Stimulated activated CD4-positive, alpha-beta T cell treated with anti-CD3 and anti-CD28 coated beads, Interleukin-1b, Interleukin-23, amount 100 ng/mL, for 48 hours (primary cell): Measurements from ENCODE around the gene MCOLN3.

ENCODE experiments used
- DNase-seq: peaks from one replicate; pipeline ENCODE4 v3.0.0-alpha.2; 2020

Gene MCOLN3

GRCh38 chr1:85048296-85049064 is at the start of gene MCOLN3:
MCOLN3 (minus strand) TSS chr1:85048500; CDS start chr1:85045360, 3,140 bp downstream.
- DNase-seq, result peak; percentile 11

- no peak for DNase-seq
Observed at GRCh38 chr1:85093644-85094043, 45.3 kb upstream of the MCOLN3 start.

- DNase-seq, result peak; percentile 17
Observed at GRCh38 chr1:85091671-85092280, 43.5 kb upstream of the MCOLN3 start.

- no peak for DNase-seq
Observed at GRCh38 chr1:85090225-85090624, 41.9 kb upstream of the MCOLN3 start.

GRCh38 chr1:85089203-85089602 is 40.9 kb upstream of the MCOLN3 start:
- no peak for DNase-seq

GRCh38 chr1:85088408-85088784 is 40.1 kb upstream of the MCOLN3 start:
- no peak for DNase-seq

GRCh38 chr1:85087659-85088407 is 39.5 kb upstream of the MCOLN3 start:
- no peak for DNase-seq

GRCh38 chr1:85085417-85085816 is 37.1 kb upstream of the MCOLN3 start:
- no peak for DNase-seq

- no peak for DNase-seq
Observed at GRCh38 chr1:85078903-85079302, 30.6 kb upstream of the MCOLN3 start.

- no peak for DNase-seq
Observed at GRCh38 chr1:85074365-85074964, 26.2 kb upstream of the MCOLN3 start.

- DNase-seq, result no peak
Observed at GRCh38 chr1:85070972-85071492, 22.7 kb upstream of the MCOLN3 start.

GRCh38 chr1:85068846-85069245 is 20.5 kb upstream of the MCOLN3 start:
- DNase-seq, result no peak

GRCh38 chr1:85065550-85065949 is 17.2 kb upstream of the MCOLN3 start:
- DNase-seq, result no peak

- DNase-seq, result no peak
Observed at GRCh38 chr1:85062425-85063026, 14.2 kb upstream of the MCOLN3 start.

GRCh38 chr1:85061711-85062424 is 13.6 kb upstream of the MCOLN3 start:
- DNase-seq, result peak; percentile 85

- no peak for DNase-seq
Observed at GRCh38 chr1:85060038-85060437, 11.7 kb upstream of the MCOLN3 start.

- no peak for DNase-seq
Observed at GRCh38 chr1:85059563-85059962, 11.3 kb upstream of the MCOLN3 start.

GRCh38 chr1:85058786-85059185 is 10.5 kb upstream of the MCOLN3 start:
- no peak for DNase-seq

- DNase-seq, result no peak
Observed at GRCh38 chr1:85058311-85058710, 10.0 kb upstream of the MCOLN3 start.

GRCh38 chr1:85054664-85055063 is 6.4 kb upstream of the MCOLN3 start:
- DNase-seq, result no peak

GRCh38 chr1:85049735-85050166 is 1.5 kb upstream of the MCOLN3 start:
- no peak for DNase-seq
